ENCODE results near the gene HDGFL2.
A peak's percentile ranks its signal among the peaks of the same experiment; 100 is the strongest.

The HDGFL2 gene

GRCh38 chr19:4471403-4472173 lies 509 bp upstream of the HDGFL2 start (continued):
- TF ChIP-seq ZNF692 (tag by site-specific recombination; IDR thresholded peaks at IDR 0.05), result peak; percentile 85
- TF ChIP-seq, protein P1, sequence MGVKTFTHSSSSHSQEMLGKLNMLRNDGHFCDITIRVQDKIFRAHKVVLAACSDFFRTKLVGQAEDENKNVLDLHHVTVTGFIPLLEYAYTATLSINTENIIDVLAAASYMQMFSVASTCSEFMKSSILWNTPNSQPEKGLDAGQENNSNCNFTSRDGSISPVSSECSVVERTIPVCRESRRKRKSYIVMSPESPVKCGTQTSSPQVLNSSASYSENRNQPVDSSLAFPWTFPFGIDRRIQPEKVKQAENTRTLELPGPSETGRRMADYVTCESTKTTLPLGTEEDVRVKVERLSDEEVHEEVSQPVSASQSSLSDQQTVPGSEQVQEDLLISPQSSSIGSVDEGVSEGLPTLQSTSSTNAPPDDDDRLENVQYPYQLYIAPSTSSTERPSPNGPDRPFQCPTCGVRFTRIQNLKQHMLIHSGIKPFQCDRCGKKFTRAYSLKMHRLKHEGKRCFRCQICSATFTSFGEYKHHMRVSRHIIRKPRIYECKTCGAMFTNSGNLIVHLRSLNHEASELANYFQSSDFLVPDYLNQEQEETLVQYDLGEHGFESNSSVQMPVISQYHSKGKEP (tag by site-specific recombination; IDR thresholded peaks at IDR 0.05), result peak; percentile 12; the same call in 1 of the 2 replicates

DNA sequence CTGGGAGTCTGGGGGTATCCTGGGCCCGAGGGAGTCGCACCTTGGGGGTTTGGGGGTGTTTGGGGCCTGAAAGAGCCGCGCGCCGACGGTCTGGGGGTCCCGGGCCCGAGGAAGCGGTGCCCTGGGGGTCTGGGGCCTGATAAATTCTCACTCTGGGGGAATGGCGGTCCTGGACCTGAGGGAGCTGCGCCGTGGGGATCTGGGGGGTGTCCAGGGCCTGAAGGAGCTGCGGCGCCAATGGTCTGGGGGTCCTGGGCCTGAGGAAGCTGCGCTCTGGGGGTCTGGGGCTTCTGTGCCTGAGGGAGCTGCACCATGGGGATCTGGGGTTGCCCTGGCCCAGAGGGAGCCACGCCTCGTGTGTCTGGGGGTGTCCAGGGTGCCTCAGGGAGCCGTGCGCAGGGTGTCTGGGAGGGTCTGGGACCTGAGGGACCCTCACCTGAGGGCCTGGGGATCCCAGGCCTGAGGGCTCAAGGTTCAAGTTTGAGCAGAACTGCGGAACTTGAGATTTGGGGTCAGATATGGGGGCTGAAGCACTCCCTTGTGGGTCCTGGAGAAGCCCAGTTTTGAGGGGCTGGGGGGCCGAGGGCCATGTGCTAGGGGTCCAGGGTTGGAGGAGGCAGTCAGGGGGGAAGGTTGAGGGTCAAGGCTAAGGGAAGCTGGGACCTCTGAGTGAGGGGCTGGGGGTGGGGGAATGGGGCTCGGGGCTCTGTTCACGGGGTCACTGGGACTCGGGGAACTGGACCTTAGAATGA lies 1.1 kb downstream of the HDGFL2 start:
- TF ChIP-seq, protein P2, sequence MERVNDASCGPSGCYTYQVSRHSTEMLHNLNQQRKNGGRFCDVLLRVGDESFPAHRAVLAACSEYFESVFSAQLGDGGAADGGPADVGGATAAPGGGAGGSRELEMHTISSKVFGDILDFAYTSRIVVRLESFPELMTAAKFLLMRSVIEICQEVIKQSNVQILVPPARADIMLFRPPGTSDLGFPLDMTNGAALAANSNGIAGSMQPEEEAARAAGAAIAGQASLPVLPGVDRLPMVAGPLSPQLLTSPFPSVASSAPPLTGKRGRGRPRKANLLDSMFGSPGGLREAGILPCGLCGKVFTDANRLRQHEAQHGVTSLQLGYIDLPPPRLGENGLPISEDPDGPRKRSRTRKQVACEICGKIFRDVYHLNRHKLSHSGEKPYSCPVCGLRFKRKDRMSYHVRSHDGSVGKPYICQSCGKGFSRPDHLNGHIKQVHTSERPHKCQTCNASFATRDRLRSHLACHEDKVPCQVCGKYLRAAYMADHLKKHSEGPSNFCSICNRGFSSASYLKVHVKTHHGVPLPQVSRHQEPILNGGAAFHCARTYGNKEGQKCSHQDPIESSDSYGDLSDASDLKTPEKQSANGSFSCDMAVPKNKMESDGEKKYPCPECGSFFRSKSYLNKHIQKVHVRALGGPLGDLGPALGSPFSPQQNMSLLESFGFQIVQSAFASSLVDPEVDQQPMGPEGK (tag by site-specific recombination; IDR thresholded peaks at IDR 0.05), result peak; percentile 57
- TF ChIP-seq, protein P3, sequence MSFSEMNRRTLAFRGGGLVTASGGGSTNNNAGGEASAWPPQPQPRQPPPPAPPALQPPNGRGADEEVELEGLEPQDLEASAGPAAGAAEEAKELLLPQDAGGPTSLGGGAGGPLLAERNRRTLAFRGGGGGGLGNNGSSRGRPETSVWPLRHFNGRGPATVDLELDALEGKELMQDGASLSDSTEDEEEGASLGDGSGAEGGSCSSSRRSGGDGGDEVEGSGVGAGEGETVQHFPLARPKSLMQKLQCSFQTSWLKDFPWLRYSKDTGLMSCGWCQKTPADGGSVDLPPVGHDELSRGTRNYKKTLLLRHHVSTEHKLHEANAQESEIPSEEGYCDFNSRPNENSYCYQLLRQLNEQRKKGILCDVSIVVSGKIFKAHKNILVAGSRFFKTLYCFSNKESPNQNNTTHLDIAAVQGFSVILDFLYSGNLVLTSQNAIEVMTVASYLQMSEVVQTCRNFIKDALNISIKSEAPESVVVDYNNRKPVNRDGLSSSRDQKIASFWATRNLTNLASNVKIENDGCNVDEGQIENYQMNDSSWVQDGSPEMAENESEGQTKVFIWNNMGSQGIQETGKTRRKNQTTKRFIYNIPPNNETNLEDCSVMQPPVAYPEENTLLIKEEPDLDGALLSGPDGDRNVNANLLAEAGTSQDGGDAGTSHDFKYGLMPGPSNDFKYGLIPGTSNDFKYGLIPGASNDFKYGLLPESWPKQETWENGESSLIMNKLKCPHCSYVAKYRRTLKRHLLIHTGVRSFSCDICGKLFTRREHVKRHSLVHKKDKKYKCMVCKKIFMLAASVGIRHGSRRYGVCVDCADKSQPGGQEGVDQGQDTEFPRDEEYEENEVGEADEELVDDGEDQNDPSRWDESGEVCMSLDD (tag by site-specific recombination; IDR thresholded peaks at IDR 0.05), result peak; percentile 56; the same call in 1 of the 2 replicates
- no peak for TF ChIP-seq ZNF701 (tag by site-specific recombination; IDR thresholded peaks at IDR 0.05)
- 0 out of 2 replicates have a peak, but pooled peaks have one; percentile 18 for TF ChIP-seq ZBTB48 (tag by site-specific recombination; IDR thresholded peaks at IDR 0.05)
- TF ChIP-seq ZBTB7A (tag by site-specific recombination; IDR thresholded peaks at IDR 0.05; ENCODE audit: low read depth), result 0 out of 2 replicates have a peak, but pooled peaks have one; percentile 41
- TF ChIP-seq GLIS1 (tag by site-specific recombination; IDR thresholded peaks at IDR 0.05), result peak; percentile 36; the same call in 1 of the 2 replicates
- peak; percentile 54; the same call in 1 of the 2 replicates for TF ChIP-seq GLIS2 (tag by site-specific recombination; IDR thresholded peaks at IDR 0.05)
- TF ChIP-seq SP3 (tag by site-specific recombination; IDR thresholded peaks at IDR 0.05), result no peak
- POLR2A ChIA-PET, result interaction anchor here (1.2 to 1.5 kb wide), 2 partner anchors 25 to 26 kb away, joined by 3 to 4 read pairs; no protein-coding TSS in a partner anchor
- Histone ChIP-seq H3K9me3 (ENCODE audit: control insufficient read depth, insufficient read depth, low read depth, low read length) (no peaks in the 10 kb centered on the region), H3K4me3 (ENCODE audit: low read depth, low read length) (peak overlapping the region; percentile 85), H3K27ac (ENCODE audit: extremely low read depth, low read depth, low read length) (peak overlapping the region; percentile 87), H3K36me3 (ENCODE audit: control insufficient read depth in 2 of 2, insufficient read depth in 1 of 2, low read length in 2 of 2) (peaks cover 12 to 30% of the 10 kb centered on the region in 2 experiments), H3K4me1 (ENCODE audit: control insufficient read depth, insufficient read depth, low read length) (peaks cover 3% of the 10 kb centered on the region; the same call in 1 of the 2 replicates)
- CTCF ChIA-PET, result interaction anchor here (0.6 to 1.1 kb wide), 3 partner anchors 16 to 62 kb away, joined by 3 to 7 read pairs (median 4); partner anchors contain the start of gene PLIN5

Data from HEK293 (cell line).